ELR (cell line): ENCODE results near the gene TXLNG.
A peak's percentile ranks its signal among the peaks of the same experiment; 100 is the strongest.
"Not testable (repeated sequence)": the region's sequence is repeated elsewhere in the genome, so short reads cannot be mapped to it uniquely, and the experiment has no call there.

Source experiments
- DNase-seq: peaks from one replicate; pipeline ENCODE4 v3.0.0-alpha.2; 2015; ENCODE audit warnings: low read depth

Gene TXLNG

GRCh38 chrX:16786139-16786790 lies at the start of gene TXLNG:
Gene TXLNG (plus strand): TSS chrX:16786466. CDS start chrX:16786488, 22 bp downstream.
- peak; percentile 98 for DNase-seq

GRCh38 chrX:16737024-16737423 lies 49.2 kb upstream of the TXLNG start:
- no peak for DNase-seq

- DNase-seq, result no peak
These were observed 46.7 kb upstream of the TXLNG start for GRCh38 chrX:16739574-16739973.

GRCh38 chrX:16743604-16744325 lies 42.5 kb upstream of the TXLNG start:
- peak; percentile 88 for DNase-seq

GRCh38 chrX:16745102-16745501 lies 41.2 kb upstream of the TXLNG start:
- no peak for DNase-seq

GRCh38 chrX:16745659-16746058 lies 40.6 kb upstream of the TXLNG start:
- DNase-seq, result no peak

- no peak for DNase-seq
These were observed 37.8 kb upstream of the TXLNG start for GRCh38 chrX:16748425-16748824.

GRCh38 chrX:16750136-16750535 lies 36.1 kb upstream of the TXLNG start:
- no peak for DNase-seq

- no peak for DNase-seq
These were observed 32.2 kb upstream of the TXLNG start for GRCh38 chrX:16754019-16754418.

GRCh38 chrX:16756724-16757123 lies 29.5 kb upstream of the TXLNG start:
- no peak for DNase-seq

- DNase-seq, result not testable (repeated sequence)
These were observed 24.8 kb upstream of the TXLNG start for GRCh38 chrX:16761500-16761899.

- no peak for DNase-seq
These were observed 23.7 kb upstream of the TXLNG start for GRCh38 chrX:16762579-16762978.

GRCh38 chrX:16765594-16765993 lies 20.7 kb upstream of the TXLNG start:
- no peak for DNase-seq

GRCh38 chrX:16770970-16771482 lies 15.2 kb upstream of the TXLNG start:
- DNase-seq, result no peak

GRCh38 chrX:16771483-16772398 lies 14.5 kb upstream of the TXLNG start:
- DNase-seq, result peak; percentile 86

GRCh38 chrX:16772460-16772859 lies 13.8 kb upstream of the TXLNG start:
- no peak for DNase-seq

GRCh38 chrX:16774746-16775145 lies 11.5 kb upstream of the TXLNG start:
- no peak for DNase-seq

GRCh38 chrX:16778545-16778944 lies 7.7 kb upstream of the TXLNG start:
- DNase-seq, result no peak

GRCh38 chrX:16778993-16779392 lies 7.3 kb upstream of the TXLNG start:
- DNase-seq, result no peak

- not testable (repeated sequence) for DNase-seq
These were observed 6.5 kb upstream of the TXLNG start for GRCh38 chrX:16779815-16780214.

- no peak for DNase-seq
These were observed 2.8 kb upstream of the TXLNG start for GRCh38 chrX:16783452-16783851.

- DNase-seq, result not testable (repeated sequence)
These were observed 1.8 kb upstream of the TXLNG start for GRCh38 chrX:16784440-16784839.
